ENCODE results near the gene TRNAU1AP. TPM values are rescaled to one million over a fixed set of nuclear protein-coding genes. Genes with fewer than 3 reads are reported as not detected.
A peak's percentile ranks its signal among the peaks of the same experiment; 100 is the strongest.

TRNAU1AP gene
- total and polyA plus RNA-seq, 2 of the 13 experiments (the other 11 are each of a cell fraction or from before 2014, with no cell fraction given): 29.0 to 42.9 TPM

DNA sequence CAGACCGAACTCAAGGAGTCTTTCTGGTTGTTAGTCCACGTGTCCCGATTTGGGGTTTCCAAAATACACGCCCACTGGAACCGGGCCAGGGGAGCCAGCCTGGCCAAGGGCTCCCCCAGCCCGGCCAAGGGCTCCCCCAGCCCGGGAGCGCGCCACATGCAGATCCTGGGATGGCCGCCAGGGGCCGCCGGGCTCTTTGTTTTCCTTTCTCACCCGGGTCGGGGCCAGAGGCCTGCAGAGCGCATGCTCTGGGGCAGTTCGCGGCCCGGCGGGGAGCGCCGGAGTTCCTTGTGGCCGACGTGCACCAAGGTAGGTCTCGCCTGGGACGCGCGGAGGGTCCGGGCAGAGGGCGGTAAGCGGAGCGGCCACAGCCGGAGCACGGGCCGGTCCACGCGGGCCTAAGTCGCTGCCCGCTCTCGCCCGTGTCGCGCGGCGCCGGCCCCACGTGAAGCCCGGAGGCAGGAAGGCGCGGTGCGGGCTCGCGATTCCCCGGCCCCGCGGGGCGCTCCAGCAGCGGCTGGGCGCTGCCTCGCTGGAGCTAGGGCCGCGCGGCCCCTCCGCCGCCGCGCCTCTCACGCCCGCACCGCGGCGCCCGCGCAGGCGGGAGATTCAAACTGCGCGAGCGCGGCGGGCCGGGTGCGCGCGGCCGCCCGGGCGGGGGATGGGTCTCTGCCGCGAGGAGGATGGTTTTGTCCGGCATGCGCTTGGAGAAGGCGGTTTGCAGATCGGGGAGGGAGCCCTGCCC is 34.7 kb upstream of the TRNAU1AP start (continued):
- TF ChIP-seq HNRNPLL (IDR thresholded peaks at IDR 0.05; ENCODE audit: low read depth, low read length, poor library complexity, severe bottlenecking) (peak; percentile 68), MIER2 (CRISPR knock-in tag; IDR thresholded peaks at IDR 0.05) (0 out of 2 replicates have a peak, but pooled peaks have one; percentile 38), ZNF687 (CRISPR knock-in tag; IDR thresholded peaks at IDR 0.05) (peak; percentile 88), HOXA3 (CRISPR knock-in tag; IDR thresholded peaks at IDR 0.05) (peak; percentile 24; the same call in 1 of the 2 replicates), ZNF616 (CRISPR knock-in tag; IDR thresholded peaks at IDR 0.05; ENCODE audit: low read depth) (peak; percentile 66), RARA (CRISPR knock-in tag; IDR thresholded peaks at IDR 0.05) (0 out of 2 replicates have a peak, but pooled peaks have one; percentile 28), IKZF1 (IDR thresholded peaks at IDR 0.05) (no peak), YEATS2 (CRISPR knock-in tag; IDR thresholded peaks at IDR 0.05; ENCODE audit: borderline replicate concordance) (0 out of 2 replicates have a peak, but pooled peaks have one; percentile 45), POGK (CRISPR knock-in tag; conservative IDR thresholded peaks at IDR 0.05) (peak; percentile 41; the same call in 1 of the 2 replicates), CC2D1A (CRISPR knock-in tag; IDR thresholded peaks at IDR 0.05) (no peak), ZNF580 (CRISPR knock-in tag; IDR thresholded peaks at IDR 0.05; ENCODE audit: borderline replicate concordance, low read depth) (peak; percentile 64; the same call in 1 of the 2 replicates), CENPBD1 (CRISPR knock-in tag; IDR thresholded peaks at IDR 0.05; ENCODE audit: borderline replicate concordance, low read depth) (no peak), PAF1 (CRISPR knock-in tag; IDR thresholded peaks at IDR 0.05) (peak; percentile 81)
- TF ChIP-seq, protein P1, sequence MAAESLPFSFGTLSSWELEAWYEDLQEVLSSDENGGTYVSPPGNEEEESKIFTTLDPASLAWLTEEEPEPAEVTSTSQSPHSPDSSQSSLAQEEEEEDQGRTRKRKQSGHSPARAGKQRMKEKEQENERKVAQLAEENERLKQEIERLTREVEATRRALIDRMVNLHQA (CRISPR knock-in tag; IDR thresholded peaks at IDR 0.05): 0 out of 2 replicates have a peak, but pooled peaks have one; percentile 58
- TF ChIP-seq, protein P2, sequence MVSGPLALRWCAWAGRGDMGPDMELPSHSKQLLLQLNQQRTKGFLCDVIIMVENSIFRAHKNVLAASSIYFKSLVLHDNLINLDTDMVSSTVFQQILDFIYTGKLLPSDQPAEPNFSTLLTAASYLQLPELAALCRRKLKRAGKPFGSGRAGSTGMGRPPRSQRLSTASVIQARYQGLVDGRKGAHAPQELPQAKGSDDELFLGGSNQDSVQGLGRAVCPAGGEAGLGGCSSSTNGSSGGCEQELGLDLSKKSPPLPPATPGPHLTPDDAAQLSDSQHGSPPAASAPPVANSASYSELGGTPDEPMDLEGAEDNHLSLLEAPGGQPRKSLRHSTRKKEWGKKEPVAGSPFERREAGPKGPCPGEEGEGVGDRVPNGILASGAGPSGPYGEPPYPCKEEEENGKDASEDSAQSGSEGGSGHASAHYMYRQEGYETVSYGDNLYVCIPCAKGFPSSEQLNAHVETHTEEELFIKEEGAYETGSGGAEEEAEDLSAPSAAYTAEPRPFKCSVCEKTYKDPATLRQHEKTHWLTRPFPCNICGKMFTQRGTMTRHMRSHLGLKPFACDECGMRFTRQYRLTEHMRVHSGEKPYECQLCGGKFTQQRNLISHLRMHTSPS (CRISPR knock-in tag; IDR thresholded peaks at IDR 0.05; ENCODE audit: low read depth): 0 out of 2 replicates have a peak, but pooled peaks have one; percentile 17
